Calu3 (cell line): Measurements from ENCODE around the gene DISP1. TPM values are rescaled to one million over a fixed set of nuclear protein-coding genes. Genes with fewer than 3 reads are reported as not detected.

Source experiments
- BruUV-seq: library from RNA; stranded (reverse); fragments of 400-500 nt; replicated peaks from 2 replicates; lab custom pipeline; 2021; lab: Mats Ljungman, UMichigan
- CTCF ChIA-PET: fragments of 300-600 bp; sonication (Branson Sonifier 250); formaldehyde crosslinking; loops from one replicate; lab custom pipeline; 2022; ENCODE audit warnings: antibody characterized with exemption; lab: Charles Lee
- DNase-seq: peaks from one replicate; pipeline ENCODE4 v3.0.0; 2022
- H3K27ac Mint-ChIP-seq: one replicate; pipeline ENCODE4 v1.8.0; 2022; ENCODE audit warnings: mixed read lengths; ENCODE audit not compliant: unreplicated experiment
- H3K27me3 Mint-ChIP-seq: one replicate; pipeline ENCODE4 v1.8.0; 2022; ENCODE audit warnings: mixed read lengths; ENCODE audit not compliant: unreplicated experiment
- H3K36me3 Mint-ChIP-seq: one replicate; pipeline ENCODE4 v1.8.0; 2022; ENCODE audit warnings: mild to moderate bottlenecking, moderate library complexity, mixed read lengths; ENCODE audit not compliant: insufficient read depth, unreplicated experiment
- H3K4me1 Mint-ChIP-seq: one replicate; pipeline ENCODE4 v1.8.0; 2022; ENCODE audit warnings: mild to moderate bottlenecking, low read depth, mixed read lengths; ENCODE audit not compliant: unreplicated experiment
- H3K4me3 Mint-ChIP-seq: one replicate; pipeline ENCODE4 v1.8.0; 2022; ENCODE audit warnings: mild to moderate bottlenecking, low read depth, moderate library complexity, mixed read lengths; ENCODE audit not compliant: unreplicated experiment
- H3K9me3 Mint-ChIP-seq: one replicate; pipeline ENCODE4 v1.8.0; 2022; ENCODE audit warnings: low read depth, mixed read lengths; ENCODE audit not compliant: unreplicated experiment
- CTCF ChIP-seq: fragments of 200-600 bp; IDR thresholded peaks from one replicate; pipeline ENCODE4 v1.8.0; 2022; ENCODE audit warnings: antibody characterized with exemption; ENCODE audit not compliant: unreplicated experiment
- intact Hi-C: fragments of 100-400 bp; cut with micrococcal nuclease; formaldehyde crosslinking; loops from one replicate; pipeline ENCODE4 v1.10.0; 2022; ENCODE audit not compliant: unreplicated experiment
- total RNA-seq: library from RNA; stranded (reverse); gene quantifications from 2 replicates; pipeline ENCODE4 v1.2.3, GENCODE V29; 2022

DISP1 gene
- total RNA-seq, 1 experiment from 2014 or later, result 2.9 TPM

- CTCF ChIA-PET, result no interaction called here
- Mint-ChIP-seq H3K9me3 (no peaks in the 10 kb centered on the region), H3K4me3 (no peak overlapping the region), H3K4me1 (no peaks in the 10 kb centered on the region), H3K36me3 (no peaks in the 10 kb centered on the region), H3K27me3 (no peaks in the 10 kb centered on the region), H3K27ac (no peak overlapping the region)
- intact Hi-C loops, result no loop called here
- no TSS peak for BruUV-seq
- no peak for TF ChIP-seq CTCF
- no peak for DNase-seq
Measured at GRCh38 chr1:222824641-222825040, 9.8 kb downstream of the DISP1 start.

GRCh38 chr1:222828939-222829338, 14.1 kb downstream of the DISP1 start:
- no peak for DNase-seq
- H3K9me3 Mint-ChIP-seq, result no peaks in the 10 kb centered on the region
- H3K36me3 Mint-ChIP-seq, result no peaks in the 10 kb centered on the region
- H3K27ac Mint-ChIP-seq, result no peak overlapping the region
- intact Hi-C loops, result loop anchor here (1.0 kb wide), 1 partner anchor 31 kb away; no protein-coding TSS in a partner anchor
- BruUV-seq, result no TSS peak
- CTCF ChIA-PET, result no interaction called here
- H3K27me3 Mint-ChIP-seq, result no peaks in the 10 kb centered on the region
- H3K4me3 Mint-ChIP-seq, result no peak overlapping the region
- no peak for TF ChIP-seq CTCF
- H3K4me1 Mint-ChIP-seq, result no peaks in the 10 kb centered on the region

GRCh38 chr1:222829868-222830267, 15.0 kb downstream of the DISP1 start:
- no peak for TF ChIP-seq CTCF
- Mint-ChIP-seq H3K4me3 (no peak overlapping the region), H3K9me3 (no peaks in the 10 kb centered on the region), H3K36me3 (no peaks in the 10 kb centered on the region), H3K4me1 (no peaks in the 10 kb centered on the region), H3K27ac (peak overlapping the region; percentile 2), H3K27me3 (no peaks in the 10 kb centered on the region)
- no peak for DNase-seq
- intact Hi-C loops, result loop anchor here (1.0 kb wide), 1 partner anchor 32 kb away; no protein-coding TSS in a partner anchor
- BruUV-seq, result no TSS peak
- CTCF ChIA-PET, result interaction anchor here (0.9 kb wide), 1 partner anchor 72 kb away, joined by 4 read pairs; no protein-coding TSS in a partner anchor

- no peak for DNase-seq
- CTCF ChIA-PET, result no interaction called here
- H3K27me3 Mint-ChIP-seq, result no peaks in the 10 kb centered on the region
- no peak overlapping the region for H3K4me3 Mint-ChIP-seq
- H3K36me3 Mint-ChIP-seq, result no peaks in the 10 kb centered on the region
- intact Hi-C loops, result no loop called here
- no peak for TF ChIP-seq CTCF
- no TSS peak for BruUV-seq
- no peaks in the 10 kb centered on the region for H3K9me3 Mint-ChIP-seq
- H3K27ac Mint-ChIP-seq, result no peak overlapping the region
- H3K4me1 Mint-ChIP-seq, result no peaks in the 10 kb centered on the region
Measured at GRCh38 chr1:222833356-222833876, 18.6 kb downstream of the DISP1 start.
